Natural killer cell (primary cell): ENCODE data around the gene SSRP1. TPM values are rescaled to one million over a fixed set of nuclear protein-coding genes. Genes with fewer than 3 reads are reported as not detected.
"Not testable (repeated sequence)": the region's sequence is repeated elsewhere in the genome, so short reads cannot be mapped to it uniquely, and the experiment has no call there.

Experiments
- ATAC-seq, 3 donors: fragments of 150-1000 bp in 2 of 3; fragments of 200-7000 bp in 1 of 3; cut with Tn5 transposase; 1 replicate in 1 of 3; 2 replicates in 2 of 3; pipeline ENCODE4 v1.10.0; 2021; ENCODE audit warnings: mild to moderate bottlenecking in 2 of 3, moderate library complexity in 2 of 3
- DNase-seq, 2 donors: peaks; one replicate each; pipeline versions ENCODE4 v3.0.0 to v3.0.0-alpha.2; 2013 to 2021; ENCODE audit warnings: mixed read lengths in 1 of 2
- H3K27ac ChIP-seq: one replicate; pipeline ENCODE4 v1.5.1; 2013; ENCODE audit warnings: mild to moderate bottlenecking, low read length
- H3K27me3 ChIP-seq: one replicate; pipeline ENCODE4 v1.6.1; 2013; ENCODE audit warnings: low read length; ENCODE audit not compliant: control insufficient read depth, insufficient read depth
- H3K36me3 ChIP-seq: one replicate; pipeline ENCODE4 v1.6.1; 2013; ENCODE audit warnings: low read length; ENCODE audit not compliant: control insufficient read depth, insufficient read depth
- H3K4me1 ChIP-seq: one replicate; pipeline ENCODE4 v1.6.1; 2013; ENCODE audit warnings: low read length; ENCODE audit not compliant: control insufficient read depth, insufficient read depth
- H3K4me3 ChIP-seq: one replicate; pipeline ENCODE4 v1.5.1; 2013; ENCODE audit warnings: low read length
- H3K9me3 ChIP-seq: one replicate; pipeline ENCODE4 v1.6.1; 2013; ENCODE audit warnings: low read length; ENCODE audit not compliant: control insufficient read depth, insufficient read depth
- H3K27ac Mint-ChIP-seq, 2 donors: one replicate each; pipeline ENCODE4 v1.8.0; 2022; ENCODE audit warnings: mild to moderate bottlenecking in 2 of 2, mixed read lengths in 2 of 2, moderate library complexity in 1 of 2
- H3K27me3 Mint-ChIP-seq, 2 donors: one replicate each; pipeline ENCODE4 v1.8.0; 2022; ENCODE audit warnings: low read depth in 2 of 2, mixed read lengths in 2 of 2
- H3K36me3 Mint-ChIP-seq: one replicate; pipeline ENCODE4 v1.8.0; 2022; ENCODE audit warnings: mixed read lengths
- H3K4me1 Mint-ChIP-seq, 2 donors: one replicate each; pipeline ENCODE4 v1.8.0; 2022; ENCODE audit warnings: mixed read lengths in 2 of 2
- H3K4me3 Mint-ChIP-seq: one replicate; pipeline ENCODE4 v1.8.0; 2022; ENCODE audit warnings: mild to moderate bottlenecking, moderate library complexity, mixed read lengths
- H3K9me3 Mint-ChIP-seq, 2 donors: one replicate each; pipeline ENCODE4 v1.8.0; 2022; ENCODE audit warnings: mixed read lengths in 2 of 2
- CTCF ChIP-seq: fragments of 200-600 bp; IDR thresholded peaks from one replicate; pipeline ENCODE4 v1.8.0; 2022; ENCODE audit warnings: antibody characterized with exemption
- WGBS: methylation state at CpG from one replicate; pipeline ENCODE4 v1.1.7; 2013; ENCODE audit warnings: missing lambda C conversion rate; ENCODE audit not compliant: insufficient coverage; 5-methylcytosine and 5-hydroxymethylcytosine counted together
- intact Hi-C: fragments of 100-400 bp; cut with micrococcal nuclease; formaldehyde crosslinking; loops from one replicate; pipeline ENCODE4 v1.14.2; 2022
- total RNA-seq, 4 donors: library from RNA; stranded (reverse); fragments of 120-200 nt in 1 of 4; gene quantifications; one replicate each; pipeline versions ENCODE4 v1.2.3 to v1.2.4, GENCODE V29; 2013 to 2022

The SSRP1 gene
- total RNA-seq, 3 donors from 2014 or later (not counting 1 experiment from before 2014, with no cell fraction given) = 45.5 to 50.0 (median 47.1) TPM

GRCh38 chr11:57340039-57340615 is 4.4 kb upstream of the SSRP1 start:
- H3K4me1 ChIP-seq = peaks cover 21% of the 10 kb centered on the region
- TF ChIP-seq CTCF = no peak
- H3K27ac ChIP-seq = no peak overlapping the region
- DNase-seq = no peak
- peaks cover 27% of the 10 kb centered on the region in 2 donors for H3K4me1 Mint-ChIP-seq
- H3K36me3 ChIP-seq = no peaks in the 10 kb centered on the region
- 62% methylated on average over 12 of the region's 12 CpGs for WGBS
- no peaks in the 10 kb centered on the region for H3K36me3 Mint-ChIP-seq
- H3K27me3 Mint-ChIP-seq = peaks cover 0 to 13% of the 10 kb centered on the region in 2 donors
- H3K4me3 ChIP-seq = no peak overlapping the region
- no peak overlapping the region for H3K27ac Mint-ChIP-seq
- no peaks in the 10 kb centered on the region for H3K9me3 Mint-ChIP-seq
- no peaks in the 10 kb centered on the region for H3K27me3 ChIP-seq
- no peak overlapping the region for H3K4me3 Mint-ChIP-seq
- intact Hi-C loops = no loop called here
- no peak for ATAC-seq
- H3K9me3 ChIP-seq = no peaks in the 10 kb centered on the region

- no peaks in the 10 kb centered on the region for H3K36me3 ChIP-seq
- WGBS = 77% methylated on average over 5 of the region's 5 CpGs
- TF ChIP-seq CTCF = no peak
- Mint-ChIP-seq H3K9me3 (no peaks in the 10 kb centered on the region), H3K4me1 (peaks cover 35% of the 10 kb centered on the region in 2 donors), H3K27ac (peak overlapping the region in 1 of 2 donors; percentile 14), H3K36me3 (no peaks in the 10 kb centered on the region), H3K4me3 (no peak overlapping the region), H3K27me3 (peaks cover 0 to 13% of the 10 kb centered on the region in 2 donors)
- H3K4me3 ChIP-seq = no peak overlapping the region
- ATAC-seq = no peak
- intact Hi-C loops = loop anchor here (5.0 kb wide), 2 partner anchors 88 to 328 kb away; partner anchors contain the start of genes SLC43A3 and ZDHHC5
- peaks cover 29% of the 10 kb centered on the region for H3K4me1 ChIP-seq
- DNase-seq = no peak
- no peak overlapping the region for H3K27ac ChIP-seq
- no peaks in the 10 kb centered on the region for H3K9me3 ChIP-seq
- no peaks in the 10 kb centered on the region for H3K27me3 ChIP-seq
These were observed 3.6 kb upstream of the SSRP1 start for GRCh38 chr11:57339328-57339727.

GRCh38 chr11:57338142-57338541 is 2.5 kb upstream of the SSRP1 start, which contains the start of gene P2RX3:
Gene P2RX3, plus strand, starts transcription at chr11:57338352. Its CDS starts 199 bp downstream, at chr11:57338551.
- H3K36me3 Mint-ChIP-seq = no peaks in the 10 kb centered on the region
- WGBS = 77% methylated on average over 4 of the region's 4 CpGs
- no peak for TF ChIP-seq CTCF
- H3K27me3 ChIP-seq = no peaks in the 10 kb centered on the region
- H3K4me3 ChIP-seq = no peak within 1 kb of the TSS
- DNase-seq = no peak
- no peak for ATAC-seq
- no peaks in the 10 kb centered on the region for H3K9me3 Mint-ChIP-seq
- H3K27ac ChIP-seq = no peak within 1 kb of the TSS
- peak within 1 kb of the TSS in 1 of 2 donors; percentile 18 for H3K27ac Mint-ChIP-seq
- H3K27me3 Mint-ChIP-seq = peaks cover 0 to 13% of the 10 kb centered on the region in 2 donors
- H3K4me1 ChIP-seq = peaks cover 32% of the 10 kb centered on the region
- peak within 1 kb of the TSS; percentile 9 for H3K4me3 Mint-ChIP-seq
- H3K4me1 Mint-ChIP-seq = peaks cover 46% of the 10 kb centered on the region in 2 donors
- H3K9me3 ChIP-seq = no peaks in the 10 kb centered on the region
- peaks cover 2% of the 10 kb centered on the region for H3K36me3 ChIP-seq
- intact Hi-C loops = loop anchor here (5.0 kb wide), 2 partner anchors 89 to 329 kb away; partner anchors contain the start of genes SLC43A3 and ZDHHC5

GRCh38 chr11:57336856-57337255 is 1.2 kb upstream of the SSRP1 start:
- peak overlapping the region; percentile 97 to 99 for H3K27ac Mint-ChIP-seq
- peaks cover 31% of the 10 kb centered on the region for H3K4me1 ChIP-seq
- not testable (repeated sequence) for H3K4me3 ChIP-seq, DNase-seq, H3K9me3 ChIP-seq, H3K36me3 Mint-ChIP-seq, ATAC-seq, H3K9me3 Mint-ChIP-seq, H3K27me3 ChIP-seq
- peaks cover 46 to 48% of the 10 kb centered on the region in 2 donors for H3K4me1 Mint-ChIP-seq
- WGBS = 94% methylated on average over 6 of the region's 6 CpGs
- peaks cover 0 to 13% of the 10 kb centered on the region in 2 donors for H3K27me3 Mint-ChIP-seq
- peak overlapping the region; percentile 95 for H3K27ac ChIP-seq
- intact Hi-C loops = loop anchor here (5.0 kb wide), 2 partner anchors 90 to 330 kb away; partner anchors contain the start of genes SLC43A3 and ZDHHC5
- H3K4me3 Mint-ChIP-seq = peak overlapping the region; percentile 99
- peaks cover 15% of the 10 kb centered on the region for H3K36me3 ChIP-seq
